ENCODE data around the gene SUN5. TPM values are rescaled to one million over a fixed set of nuclear protein-coding genes. Genes with fewer than 3 reads are reported as not detected.

The SUN5 gene
- total and polyA plus RNA-seq, 8 donors, result not detected

DNA sequence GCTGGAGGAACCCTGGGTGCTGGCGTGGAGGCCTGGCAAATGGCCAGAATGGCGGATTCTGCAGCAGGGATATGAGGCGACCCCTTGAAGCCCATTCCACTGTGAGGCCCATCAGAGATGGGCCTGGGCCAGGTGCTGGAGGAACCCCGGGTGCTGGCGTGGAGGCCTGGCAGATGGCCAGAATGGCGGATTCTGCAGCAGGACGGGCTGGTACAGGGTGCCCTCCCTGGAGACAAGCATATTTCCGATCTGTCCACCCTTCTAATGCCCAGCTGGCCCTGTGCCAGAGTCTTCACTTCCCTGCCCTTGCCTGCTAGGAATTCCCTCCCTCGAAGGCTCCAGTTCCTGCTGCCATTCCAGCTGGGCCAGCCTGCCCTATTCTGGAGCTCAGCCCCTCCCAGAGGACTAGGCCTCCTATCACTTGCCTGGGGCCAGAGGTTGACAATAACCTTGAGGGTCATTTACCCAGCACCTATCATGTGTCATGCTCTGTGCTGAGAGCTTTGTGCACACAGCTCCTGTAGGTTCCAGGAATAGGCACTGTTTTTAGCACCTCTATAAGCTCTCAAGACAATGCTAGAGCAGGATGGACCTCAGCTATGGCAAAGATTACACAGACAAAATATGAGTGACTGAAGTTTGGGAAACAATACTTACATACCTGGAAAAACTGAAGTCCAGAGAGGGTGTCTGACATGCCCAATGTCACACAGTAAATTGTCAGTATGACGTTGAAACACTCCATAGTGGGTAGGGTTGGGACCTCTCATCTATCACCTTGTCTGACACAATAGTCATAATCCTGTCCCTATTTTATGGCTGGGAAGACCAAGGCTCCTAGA lies 21.4 kb downstream of the SUN5 start:
- DNase-seq, result no peak
- no peaks in the 10 kb centered on the region for H3K27me3 ChIP-seq
- no peak overlapping the region for H3K4me3 ChIP-seq
- ATAC-seq, result no peak
- H3K36me3 ChIP-seq, result no peaks in the 10 kb centered on the region
- H3K27ac ChIP-seq, result no peak overlapping the region
- H3K9me3 ChIP-seq, result no peaks in the 10 kb centered on the region
- TF ChIP-seq, protein P1, sequence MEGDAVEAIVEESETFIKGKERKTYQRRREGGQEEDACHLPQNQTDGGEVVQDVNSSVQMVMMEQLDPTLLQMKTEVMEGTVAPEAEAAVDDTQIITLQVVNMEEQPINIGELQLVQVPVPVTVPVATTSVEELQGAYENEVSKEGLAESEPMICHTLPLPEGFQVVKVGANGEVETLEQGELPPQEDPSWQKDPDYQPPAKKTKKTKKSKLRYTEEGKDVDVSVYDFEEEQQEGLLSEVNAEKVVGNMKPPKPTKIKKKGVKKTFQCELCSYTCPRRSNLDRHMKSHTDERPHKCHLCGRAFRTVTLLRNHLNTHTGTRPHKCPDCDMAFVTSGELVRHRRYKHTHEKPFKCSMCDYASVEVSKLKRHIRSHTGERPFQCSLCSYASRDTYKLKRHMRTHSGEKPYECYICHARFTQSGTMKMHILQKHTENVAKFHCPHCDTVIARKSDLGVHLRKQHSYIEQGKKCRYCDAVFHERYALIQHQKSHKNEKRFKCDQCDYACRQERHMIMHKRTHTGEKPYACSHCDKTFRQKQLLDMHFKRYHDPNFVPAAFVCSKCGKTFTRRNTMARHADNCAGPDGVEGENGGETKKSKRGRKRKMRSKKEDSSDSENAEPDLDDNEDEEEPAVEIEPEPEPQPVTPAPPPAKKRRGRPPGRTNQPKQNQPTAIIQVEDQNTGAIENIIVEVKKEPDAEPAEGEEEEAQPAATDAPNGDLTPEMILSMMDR (IDR thresholded peaks at IDR 0.05), result no peak
- intact Hi-C loops (cut with DNase I), result no loop called here
- H3K4me1 ChIP-seq, result no peaks in the 10 kb centered on the region

DNA sequence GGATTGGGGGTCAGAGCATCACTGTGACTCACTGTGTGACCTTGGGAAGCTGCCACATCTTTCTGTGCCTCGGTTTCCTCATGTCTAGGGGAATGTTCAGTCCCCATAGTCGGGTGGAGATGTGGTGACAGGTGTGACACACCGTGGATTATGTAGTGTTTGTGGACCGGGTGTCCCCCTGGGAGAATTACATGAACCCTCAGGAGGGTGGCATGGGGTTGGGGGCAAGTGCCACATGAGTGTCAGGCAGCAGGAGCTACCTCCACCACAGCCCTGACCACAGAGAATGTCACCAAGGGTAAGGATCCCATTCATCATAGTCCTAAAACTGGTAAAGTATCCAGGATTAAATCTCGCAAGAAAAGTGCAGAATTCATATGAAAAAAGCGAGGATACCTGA lies 23.2 kb downstream of the SUN5 start:
- intact Hi-C loops (cut with DNase I), result no loop called here
- Histone ChIP-seq H3K9me3 (no peaks in the 10 kb centered on the region), H3K4me1 (no peaks in the 10 kb centered on the region), H3K27ac (no peak overlapping the region), H3K27me3 (no peaks in the 10 kb centered on the region), H3K4me3 (no peak overlapping the region), H3K36me3 (no peaks in the 10 kb centered on the region)
- TF ChIP-seq, protein P1 (IDR thresholded peaks at IDR 0.05), result no peak
- DNase-seq (no peak), ATAC-seq (no peak)

DNA sequence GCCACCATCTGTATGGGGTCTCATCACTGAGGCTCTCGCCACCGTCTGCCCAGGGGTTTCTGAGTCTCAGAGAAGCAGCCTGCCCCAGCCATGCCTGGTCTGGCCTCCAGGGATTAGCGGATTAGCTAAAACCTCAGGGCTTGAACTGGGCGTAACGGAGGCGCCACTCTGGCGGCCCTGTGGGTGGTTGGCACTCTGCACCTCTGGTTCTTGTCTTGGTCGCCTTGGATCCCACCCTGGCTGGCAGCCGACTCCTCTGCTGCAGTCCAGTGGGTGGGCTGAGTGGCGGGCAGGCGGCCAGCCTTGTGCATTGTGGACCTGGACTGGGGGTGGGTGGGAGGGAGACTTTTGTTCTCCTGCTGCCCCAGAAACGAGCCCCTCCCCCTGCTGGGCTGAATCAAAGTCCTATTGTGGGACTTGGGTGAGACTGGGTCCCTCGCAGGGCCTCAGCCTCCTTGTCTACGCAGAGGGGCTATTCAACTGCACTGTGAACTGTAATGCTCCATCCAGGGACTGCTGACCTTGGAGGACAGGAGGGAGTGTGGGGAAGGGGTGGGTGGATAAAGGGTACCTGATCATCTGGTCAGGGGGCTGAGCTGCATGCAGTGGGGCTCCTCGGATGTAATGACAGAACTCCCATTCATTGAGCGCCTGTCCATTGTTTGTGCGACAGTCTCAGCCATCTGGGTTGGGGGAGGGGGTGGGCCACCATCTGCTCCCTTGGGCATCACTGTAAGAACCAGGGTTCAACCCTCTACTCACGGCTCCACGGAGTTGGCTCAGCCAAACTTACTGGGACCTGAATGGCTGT lies 23.9 kb downstream of the SUN5 start:
- H3K27ac ChIP-seq, result no peak overlapping the region
- intact Hi-C loops (cut with DNase I), result no loop called here
- H3K36me3 ChIP-seq, result no peaks in the 10 kb centered on the region
- H3K4me1 ChIP-seq, result no peaks in the 10 kb centered on the region
- TF ChIP-seq, protein P1 (IDR thresholded peaks at IDR 0.05), result no peak
- no peaks in the 10 kb centered on the region for H3K27me3 ChIP-seq
- ATAC-seq (no peak), DNase-seq (no peak)
- H3K9me3 ChIP-seq, result no peaks in the 10 kb centered on the region
- H3K4me3 ChIP-seq, result no peak overlapping the region

DNA sequence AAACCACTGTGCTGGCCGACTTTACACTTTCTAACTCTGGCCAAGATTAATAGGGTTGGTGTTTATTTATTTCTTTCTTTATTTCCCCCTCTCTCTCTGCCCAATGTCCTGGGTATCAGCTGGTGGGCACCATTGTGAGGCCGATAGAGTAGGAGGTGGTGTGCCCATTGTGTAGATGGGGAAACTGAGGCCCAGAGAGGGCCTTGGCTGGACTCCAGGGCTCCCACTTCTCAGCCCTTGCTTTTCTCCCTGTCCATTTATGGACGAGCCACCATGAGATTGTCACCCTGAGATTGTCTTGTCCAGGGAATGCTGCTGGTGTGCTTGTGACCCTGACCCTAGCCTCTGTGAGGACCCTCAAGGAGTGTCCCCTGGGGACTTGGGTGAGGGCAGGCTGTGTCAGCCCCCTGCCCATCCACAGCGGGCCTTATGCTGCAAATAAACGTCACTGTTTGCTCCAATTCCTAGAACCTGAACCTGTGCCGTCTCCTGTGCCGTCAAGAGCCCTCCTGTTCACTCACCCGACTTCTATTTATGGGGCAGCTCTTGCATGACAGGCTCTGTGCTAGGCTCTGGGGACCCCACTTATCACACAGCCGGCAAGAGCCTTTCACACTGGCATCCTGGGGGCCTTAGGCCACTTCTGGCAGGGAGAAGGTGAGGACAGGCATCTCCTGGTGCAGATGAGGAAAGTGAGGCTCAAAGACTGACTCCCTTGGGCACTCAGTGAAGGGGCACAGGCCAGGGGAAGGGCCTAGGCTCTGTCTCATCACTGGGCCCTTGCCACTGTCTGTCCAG lies 24.8 kb downstream of the SUN5 start:
- intact Hi-C loops (cut with DNase I), result no loop called here
- no peaks in the 10 kb centered on the region for H3K9me3 ChIP-seq
- ATAC-seq, result no peak

More for the DNA sequence above, 24.8 kb downstream of the SUN5 start:
- DNase-seq, result no peak
- no peak overlapping the region for H3K27ac ChIP-seq
- TF ChIP-seq, protein P1 (IDR thresholded peaks at IDR 0.05), result no peak
- no peaks in the 10 kb centered on the region for H3K4me1 ChIP-seq
- no peak overlapping the region for H3K4me3 ChIP-seq
- H3K27me3 ChIP-seq, result no peaks in the 10 kb centered on the region
- H3K36me3 ChIP-seq, result no peaks in the 10 kb centered on the region

All from left lung (tissue), 10 donors.